Cardiac muscle cell (in vitro differentiated cells and primary cell): ENCODE data around the gene OSBP. TPM values are rescaled to one million over a fixed set of nuclear protein-coding genes. Genes with fewer than 3 reads are reported as not detected.
"Not testable (repeated sequence)": the region's sequence is repeated elsewhere in the genome, so short reads cannot be mapped to it uniquely, and the experiment has no call there.

Experiments
- DNase-seq, 2 donors: peaks; one replicate each; pipeline versions ENCODE4 v3.0.0 to v3.0.0-alpha.2; 2010 to 2017; ENCODE audit warnings: low read depth in 1 of 2, low spot score in 1 of 2
- H3K27ac ChIP-seq: fragments of 200-600 bp; sonication (generic); 2 replicates; pipeline ENCODE4 v1.5.1; 2016
- H3K27me3 ChIP-seq: fragments of 200-600 bp; sonication (generic); 2 replicates; pipeline ENCODE4 v1.6.0; 2016; ENCODE audit warnings: control low read depth
- H3K36me3 ChIP-seq: fragments of 200-600 bp; sonication (generic); 2 replicates; pipeline ENCODE4 v1.5.1; 2016; ENCODE audit warnings: control low read depth
- H3K4me1 ChIP-seq: fragments of 200-600 bp; sonication (generic); 2 replicates; pipeline ENCODE4 v1.8.1; 2017; ENCODE audit warnings: low read depth, mild to moderate bottlenecking, mixed run types
- H3K4me3 ChIP-seq: fragments of 200-600 bp; sonication (generic); 2 replicates; pipeline ENCODE4 v1.5.1; 2016; ENCODE audit warnings: mild to moderate bottlenecking
- H3K9me3 ChIP-seq: fragments of 200-600 bp; sonication (generic); 2 replicates; pipeline ENCODE4 v1.5.1; 2017; ENCODE audit warnings: low read depth, mild to moderate bottlenecking, control low read depth
- CTCF ChIP-seq: IDR thresholded peaks from 2 replicates; pipeline ENCODE4 v1.5.1; 2012; ENCODE audit warnings: low read depth, mild to moderate bottlenecking, low read length
- polyA plus RNA-seq: library from polyadenylated mRNA; unstranded; fragments of >200 nt; fragmentation: Nextera tagmentation; extraction: Ambion mirVana; gene quantifications from 2 replicates; pipeline ENCODE4 v1.2.1, GENCODE V29; 2016
- total RNA-seq: library from RNA; depleted of rRNA; stranded (reverse); fragments of >200 nt; gene quantifications from 2 replicates; pipeline ENCODE4 v1.2.3, GENCODE V29; 2016

The OSBP gene
- total and polyA plus RNA-seq, 2 experiments from 2014 or later, result 27.3 to 30.7 TPM

GRCh38 chr11:59550842-59551658 lies 64.5 kb downstream of the OSBP start:
- Histone ChIP-seq H3K4me1 (peaks cover 8% of the 10 kb centered on the region), H3K9me3 (no peaks in the 10 kb centered on the region), H3K27ac (peak overlapping the region; percentile 50), H3K4me3 (peak overlapping the region; percentile 55), H3K27me3 (no peaks in the 10 kb centered on the region), H3K36me3 (no peaks in the 10 kb centered on the region)
- peak; percentile 84 to 91 for DNase-seq
- no peak for TF ChIP-seq CTCF

- H3K4me1 ChIP-seq, result peaks cover 8% of the 10 kb centered on the region
- peak; percentile 41 for TF ChIP-seq CTCF
- no peaks in the 10 kb centered on the region for H3K27me3 ChIP-seq
- H3K27ac ChIP-seq, result peak overlapping the region; percentile 50
- no peaks in the 10 kb centered on the region for H3K36me3 ChIP-seq
- H3K9me3 ChIP-seq, result no peaks in the 10 kb centered on the region
- H3K4me3 ChIP-seq, result peak overlapping the region; percentile 55
- peak; percentile 90 to 95 for DNase-seq
Measured at GRCh38 chr11:59550368-59550841, 65.2 kb downstream of the OSBP start.

GRCh38 chr11:59548309-59548656 lies 67.3 kb downstream of the OSBP start:
- Histone ChIP-seq H3K27me3 (no peaks in the 10 kb centered on the region), H3K27ac (no peak overlapping the region), H3K4me3 (no peak overlapping the region), H3K9me3 (no peaks in the 10 kb centered on the region), H3K4me1 (peaks cover 8% of the 10 kb centered on the region), H3K36me3 (no peaks in the 10 kb centered on the region)
- TF ChIP-seq CTCF, result no peak
- DNase-seq, result no peak

- not testable (repeated sequence) for H3K4me1 ChIP-seq, H3K9me3 ChIP-seq, H3K27ac ChIP-seq, H3K36me3 ChIP-seq, H3K27me3 ChIP-seq, H3K4me3 ChIP-seq
- DNase-seq, result peak in 1 of 2 donors; percentile 63
Measured at GRCh38 chr11:59547605-59548308, 67.8 kb downstream of the OSBP start.

- Histone ChIP-seq H3K9me3 (no peaks in the 10 kb centered on the region), H3K27ac (no peak overlapping the region), H3K4me3 (no peak overlapping the region), H3K27me3 (no peaks in the 10 kb centered on the region), H3K36me3 (no peaks in the 10 kb centered on the region), H3K4me1 (peaks cover 8% of the 10 kb centered on the region)
- TF ChIP-seq CTCF, result no peak
- peak in 1 of 2 donors; percentile 91 for DNase-seq
Measured at GRCh38 chr11:59545179-59546020, 70.2 kb downstream of the OSBP start.
